ENCODE measurements around the gene DOK5. TPM values are rescaled to one million over a fixed set of nuclear protein-coding genes. Genes with fewer than 3 reads are reported as not detected.

DOK5 gene
- total and polyA plus RNA-seq, 2 donors (not counting 3 experiments of a cell fraction or from before 2014, with no cell fraction given), result 3.5 to 14.2 TPM

DNA sequence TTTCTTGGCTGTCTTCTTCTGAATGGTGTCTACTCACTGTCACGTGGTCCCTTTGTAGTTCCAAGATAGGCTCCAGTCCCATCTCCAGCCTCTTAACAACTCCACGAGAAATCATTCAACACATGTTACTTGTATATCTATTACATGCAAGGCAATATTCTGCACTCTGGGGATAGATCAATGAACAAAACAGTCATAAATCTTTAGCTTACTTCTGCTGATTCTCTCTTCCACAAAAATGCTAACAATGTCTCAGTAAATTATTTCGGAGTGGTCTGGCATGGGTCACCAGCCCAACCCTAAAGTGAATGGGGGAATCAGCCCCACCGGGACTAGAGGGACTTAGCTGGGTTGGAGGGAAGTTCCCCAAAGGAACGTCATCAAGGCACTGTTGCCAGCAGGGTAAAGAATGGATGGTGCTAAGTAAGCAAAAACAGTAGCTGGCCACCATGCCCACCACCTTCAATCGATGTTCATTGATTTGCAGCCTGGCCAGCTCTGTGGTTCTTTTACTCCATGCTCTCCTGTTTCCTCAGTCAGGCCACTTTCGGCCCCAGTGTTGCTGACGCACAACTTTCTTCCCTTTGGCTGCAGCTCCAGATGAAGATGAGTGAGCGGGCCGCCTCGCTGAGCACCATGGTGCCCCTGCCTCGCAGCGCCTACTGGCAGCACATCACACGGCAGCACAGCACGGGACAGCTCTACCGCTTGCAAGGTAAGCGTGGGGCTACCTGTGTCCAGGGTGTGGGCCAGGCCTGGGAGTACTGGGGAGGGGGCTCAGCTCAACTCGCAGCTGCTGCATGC, 167.7 kb downstream of the DOK5 start:
- TF ChIP-seq FOS (IDR thresholded peaks at IDR 0.05; ENCODE audit: borderline replicate concordance, insufficient read depth, low read length) (no peak), POLR2A (IDR thresholded peaks at IDR 0.05; ENCODE audit: low read depth, low read length) (no peak), POLR2AphosphoS5 (IDR thresholded peaks at IDR 0.05; ENCODE audit: insufficient read depth, low read depth, low read length) (no peak), JUN (IDR thresholded peaks at IDR 0.05; ENCODE audit: borderline replicate concordance, insufficient read depth, insufficient read length, low read depth) (no peak), GATA2 (IDR thresholded peaks at IDR 0.05; ENCODE audit: insufficient read depth, insufficient read length, low read depth, low read length) (no peak), EZH2 (IDR thresholded peaks at IDR 0.05; ENCODE audit: borderline replicate concordance, low read depth, low read length, severe bottlenecking) (no peak), MYC (IDR thresholded peaks at IDR 0.05; ENCODE audit: low read depth, low read length) (no peak)
- TF ChIP-seq, protein P1, sequence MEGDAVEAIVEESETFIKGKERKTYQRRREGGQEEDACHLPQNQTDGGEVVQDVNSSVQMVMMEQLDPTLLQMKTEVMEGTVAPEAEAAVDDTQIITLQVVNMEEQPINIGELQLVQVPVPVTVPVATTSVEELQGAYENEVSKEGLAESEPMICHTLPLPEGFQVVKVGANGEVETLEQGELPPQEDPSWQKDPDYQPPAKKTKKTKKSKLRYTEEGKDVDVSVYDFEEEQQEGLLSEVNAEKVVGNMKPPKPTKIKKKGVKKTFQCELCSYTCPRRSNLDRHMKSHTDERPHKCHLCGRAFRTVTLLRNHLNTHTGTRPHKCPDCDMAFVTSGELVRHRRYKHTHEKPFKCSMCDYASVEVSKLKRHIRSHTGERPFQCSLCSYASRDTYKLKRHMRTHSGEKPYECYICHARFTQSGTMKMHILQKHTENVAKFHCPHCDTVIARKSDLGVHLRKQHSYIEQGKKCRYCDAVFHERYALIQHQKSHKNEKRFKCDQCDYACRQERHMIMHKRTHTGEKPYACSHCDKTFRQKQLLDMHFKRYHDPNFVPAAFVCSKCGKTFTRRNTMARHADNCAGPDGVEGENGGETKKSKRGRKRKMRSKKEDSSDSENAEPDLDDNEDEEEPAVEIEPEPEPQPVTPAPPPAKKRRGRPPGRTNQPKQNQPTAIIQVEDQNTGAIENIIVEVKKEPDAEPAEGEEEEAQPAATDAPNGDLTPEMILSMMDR (IDR thresholded peaks at IDR 0.05; ENCODE audit: extremely low read depth in 1 of 2, insufficient read depth in 1 of 2, low read depth in 1 of 2, low read length in 2 of 2), result no peak
- TF ChIP-seq, protein P2, sequence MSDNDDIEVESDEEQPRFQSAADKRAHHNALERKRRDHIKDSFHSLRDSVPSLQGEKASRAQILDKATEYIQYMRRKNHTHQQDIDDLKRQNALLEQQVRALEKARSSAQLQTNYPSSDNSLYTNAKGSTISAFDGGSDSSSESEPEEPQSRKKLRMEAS (IDR thresholded peaks at IDR 0.05; ENCODE audit: insufficient read depth, insufficient read length), result no peak
- no peak overlapping the region for H3K9ac ChIP-seq (replicated peaks; ENCODE audit: extremely low read depth, insufficient read depth, low read length)
- dilution Hi-C loops (cut with MboI; ENCODE audit: extremely low pct_ligation_motif_present, low sequenced_read_pairs), result no loop called here

More for the DNA sequence above, 167.7 kb downstream of the DOK5 start:
- no peak overlapping the region for H3K4me3 ChIP-seq (replicated peaks in 1 of 3; ENCODE audit: insufficient read depth in 1 of 3, low read depth in 1 of 3, low read length in 3 of 3)
- no peaks in the 10 kb centered on the region for H3K27me3 ChIP-seq (ENCODE audit: control insufficient read depth in 2 of 2, insufficient read depth in 2 of 2, low read length in 2 of 2)
- no peaks in the 10 kb centered on the region for H3K36me3 ChIP-seq (ENCODE audit: control insufficient read depth in 2 of 2, extremely low read depth in 1 of 2, insufficient read depth in 2 of 2, low read length in 2 of 2)
- no peaks in the 10 kb centered on the region for H3K79me2 ChIP-seq (ENCODE audit: control insufficient read depth, insufficient read depth, low read length)
- no peaks in the 10 kb centered on the region for H3K9me1 ChIP-seq (replicated peaks; ENCODE audit: control insufficient read depth, extremely low read depth, insufficient read depth, low read length)
- H3K4me2 ChIP-seq (ENCODE audit: insufficient read depth, low read length), result no peak overlapping the region
- DNase-seq (ENCODE audit: low read depth, low spot score) (no peak), FAIRE-seq (no peak)
- H3K4me1 ChIP-seq (ENCODE audit: control insufficient read depth, extremely low read depth, insufficient read depth, low read length), result no peaks in the 10 kb centered on the region
- ChIA-PET POLR2A (no interaction called here), CTCF (interaction anchor here (0.7 to 3.9 kb wide), 8 partner anchors 22 to 546 kb away, joined by 3 to 18 read pairs (median 4); partner anchors contain the start of gene PFDN4)
- intact Hi-C loops (cut with micrococcal nuclease), result no loop called here
- H4K20me1 ChIP-seq (replicated peaks; ENCODE audit: control insufficient read depth, extremely low read depth, insufficient read depth, low read length), result no peaks in the 10 kb centered on the region
- no TSS peak for BruUV-seq (replicated peaks)
- no peak overlapping the region for H2AFZ ChIP-seq (ENCODE audit: low read depth, low read length)
- no peaks in the 10 kb centered on the region for H3K9me3 ChIP-seq (replicated peaks; ENCODE audit: control insufficient read depth, insufficient read depth, low read length)
- H3K27ac ChIP-seq (ENCODE audit: insufficient read depth, low read depth, low read length), result no peak overlapping the region
